WTC11 (cell line): ENCODE results near the gene RBM19. TPM values are rescaled to one million over a fixed set of nuclear protein-coding genes. Genes with fewer than 3 reads are reported as not detected.

Experiments used
- ATAC-seq: fragments of 200-7000 bp; cut with Tn5 transposase; 2 replicates; pipeline ENCODE4 v1.10.0; 2021; ENCODE audit warnings: mild to moderate bottlenecking, moderate library complexity
- CTCF ChIA-PET: fragments of 300-600 bp; sonication (Branson Sonifier 250); formaldehyde crosslinking; loops from one replicate; lab custom pipeline; 2021; ENCODE audit warnings: antibody characterized with exemption; lab: Charles Lee
- POLR2A ChIA-PET: fragments of 350-600 bp; sonication (Branson Sonifier 250); formaldehyde crosslinking; loops from one replicate; lab custom pipeline; 2021; ENCODE audit warnings: antibody characterized with exemption; lab: Charles Lee
- DNase-seq: peaks from one replicate; pipeline ENCODE4 v3.0.0; 2021; ENCODE audit warnings: low spot score
- H3K27ac Mint-ChIP-seq: 2 replicates; pipeline ENCODE4 v1.8.0; 2021; ENCODE audit warnings: mixed read lengths
- H3K27me3 Mint-ChIP-seq: 2 replicates; pipeline ENCODE4 v1.8.0; 2021; ENCODE audit warnings: low read depth, mild to moderate bottlenecking, moderate library complexity, mixed read lengths
- H3K36me3 Mint-ChIP-seq: 2 replicates; pipeline ENCODE4 v1.8.0; 2021; ENCODE audit warnings: mixed read lengths
- H3K4me1 Mint-ChIP-seq: 2 replicates; pipeline ENCODE4 v1.8.0; 2022; ENCODE audit warnings: mixed read lengths
- H3K4me3 Mint-ChIP-seq: 2 replicates; pipeline ENCODE4 v1.8.0; 2021; ENCODE audit warnings: mild to moderate bottlenecking, moderate library complexity, mixed read lengths
- H3K9me3 Mint-ChIP-seq: 2 replicates; pipeline ENCODE4 v1.8.0; 2021; ENCODE audit warnings: mixed read lengths
- CREB1 ChIP-seq: sonication (generic); formaldehyde crosslinking; IDR thresholded peaks from 2 replicates; pipeline ENCODE4 v1.8.0; 2023; ENCODE audit warnings: mild to moderate bottlenecking, missing genetic modification reagents
- CREM ChIP-seq: sonication (generic); formaldehyde crosslinking; IDR thresholded peaks from 2 replicates; pipeline ENCODE4 v1.8.1; 2022; ENCODE audit warnings: mild to moderate bottlenecking, missing genetic modification reagents, moderate library complexity
- ELF4 ChIP-seq: sonication (generic); formaldehyde crosslinking; IDR thresholded peaks from 2 replicates; pipeline ENCODE4 v1.8.1; 2022; ENCODE audit warnings: low read depth, mild to moderate bottlenecking, moderate library complexity, missing genetic modification reagents
- HMGA2 ChIP-seq: fragments of 250-450 bp; sonication (Bioruptor Pico); IDR thresholded peaks from 2 replicates; pipeline ENCODE4 v1.4.0; 2021; ENCODE audit warnings: mild to moderate bottlenecking, moderate library complexity
- JAZF1 ChIP-seq: fragments of 250-450 bp; sonication (Bioruptor Pico); IDR thresholded peaks from 2 replicates; pipeline ENCODE4 v1.9.0; 2021; ENCODE audit warnings: moderate library complexity, mild to moderate bottlenecking, inconsistent platforms
- JUN ChIP-seq: sonication (generic); formaldehyde crosslinking; IDR thresholded peaks from 2 replicates; pipeline ENCODE4 v1.8.0; 2023; ENCODE audit warnings: mild to moderate bottlenecking, missing genetic modification reagents
- NR3C1 ChIP-seq: sonication (generic); formaldehyde crosslinking; conservative IDR thresholded peaks from 2 replicates; pipeline ENCODE4 v1.8.1; 2023; ENCODE audit warnings: low read depth, mild to moderate bottlenecking, missing genetic modification reagents
- OVOL2 ChIP-seq: fragments of 250-450 bp; sonication (Bioruptor Pico); IDR thresholded peaks from 2 replicates; pipeline ENCODE4 v1.9.0; 2021; ENCODE audit warnings: mild to moderate bottlenecking, borderline replicate concordance
- SOX15 ChIP-seq: fragments of 250-450 bp; sonication (Bioruptor Pico); IDR thresholded peaks from 2 replicates; pipeline ENCODE4 v1.9.0; 2021; ENCODE audit warnings: mild to moderate bottlenecking
- TP53 ChIP-seq: sonication (generic); formaldehyde crosslinking; IDR thresholded peaks from 2 replicates; pipeline ENCODE4 v1.8.1; 2023; ENCODE audit warnings: mild to moderate bottlenecking, missing genetic modification reagents
- ZNF232 ChIP-seq: sonication (generic); formaldehyde crosslinking; IDR thresholded peaks from 2 replicates; pipeline ENCODE4 v1.8.0; 2022; ENCODE audit warnings: mild to moderate bottlenecking, missing genetic modification reagents
- ZNF423 ChIP-seq: fragments of 250-450 bp; sonication (Bioruptor Pico); IDR thresholded peaks from 2 replicates; pipeline ENCODE4 v2.1.2; 2022; ENCODE audit warnings: mild to moderate bottlenecking, moderate library complexity
- total RNA-seq: library from RNA; stranded (reverse); gene quantifications from 3 replicates; pipeline ENCODE4 v1.2.3, GENCODE V29; 2021
- TF ChIP-seq, protein P1 (sequence below): sonication (generic); formaldehyde crosslinking; IDR thresholded peaks from 2 replicates; pipeline ENCODE4 v1.8.0; 2022; ENCODE audit warnings: missing genetic modification reagents
- TF ChIP-seq, protein P2 (sequence below): fragments of 250-450 bp; sonication (Bioruptor Pico); IDR thresholded peaks from 2 replicates; pipeline ENCODE4 v1.9.0; 2021; ENCODE audit warnings: mild to moderate bottlenecking
- TF ChIP-seq, protein P3 (sequence below): sonication (generic); formaldehyde crosslinking; IDR thresholded peaks from 2 replicates; pipeline ENCODE4 v1.8.0; 2023; ENCODE audit warnings: missing genetic modification reagents, mild to moderate bottlenecking, borderline replicate concordance
- TF ChIP-seq, protein P4 (sequence below): sonication (generic); formaldehyde crosslinking; IDR thresholded peaks from 2 replicates; pipeline ENCODE4 v1.8.1; 2022; ENCODE audit warnings: mild to moderate bottlenecking, missing genetic modification reagents, moderate library complexity, borderline replicate concordance
- TF ChIP-seq, protein P5 (sequence below): sonication (generic); formaldehyde crosslinking; IDR thresholded peaks from 2 replicates; pipeline ENCODE4 v1.8.1; 2022; ENCODE audit warnings: mild to moderate bottlenecking, moderate library complexity, missing genetic modification reagents
- TF ChIP-seq, protein P6 (sequence below): sonication (generic); formaldehyde crosslinking; IDR thresholded peaks from 2 replicates; pipeline ENCODE4 v1.8.0; 2023; ENCODE audit warnings: missing genetic modification reagents

The RBM19 gene
- total RNA-seq, 1 experiment from 2014 or later: 60.1 TPM

DNA sequence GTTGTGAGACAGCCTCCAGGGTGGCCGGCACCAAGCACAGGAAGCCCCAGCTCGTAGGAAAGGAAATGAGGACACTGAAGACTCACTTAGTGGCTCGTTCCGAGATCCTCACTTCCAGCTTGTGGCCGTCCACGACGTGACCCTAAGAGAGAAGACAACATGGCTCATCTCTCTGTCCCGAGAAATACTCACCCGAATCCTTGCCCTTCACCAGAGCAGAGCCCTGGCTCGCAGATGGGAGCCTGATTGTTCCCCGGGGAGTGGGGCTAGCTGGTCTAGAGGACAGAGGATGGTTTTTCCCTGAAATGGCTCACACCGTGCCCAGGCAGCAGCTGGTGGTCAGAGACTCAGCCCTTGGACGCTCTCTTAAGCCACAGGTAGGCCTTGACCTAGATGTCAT is 47.8 kb downstream of the RBM19 start (continued):
- TF ChIP-seq, protein P1, sequence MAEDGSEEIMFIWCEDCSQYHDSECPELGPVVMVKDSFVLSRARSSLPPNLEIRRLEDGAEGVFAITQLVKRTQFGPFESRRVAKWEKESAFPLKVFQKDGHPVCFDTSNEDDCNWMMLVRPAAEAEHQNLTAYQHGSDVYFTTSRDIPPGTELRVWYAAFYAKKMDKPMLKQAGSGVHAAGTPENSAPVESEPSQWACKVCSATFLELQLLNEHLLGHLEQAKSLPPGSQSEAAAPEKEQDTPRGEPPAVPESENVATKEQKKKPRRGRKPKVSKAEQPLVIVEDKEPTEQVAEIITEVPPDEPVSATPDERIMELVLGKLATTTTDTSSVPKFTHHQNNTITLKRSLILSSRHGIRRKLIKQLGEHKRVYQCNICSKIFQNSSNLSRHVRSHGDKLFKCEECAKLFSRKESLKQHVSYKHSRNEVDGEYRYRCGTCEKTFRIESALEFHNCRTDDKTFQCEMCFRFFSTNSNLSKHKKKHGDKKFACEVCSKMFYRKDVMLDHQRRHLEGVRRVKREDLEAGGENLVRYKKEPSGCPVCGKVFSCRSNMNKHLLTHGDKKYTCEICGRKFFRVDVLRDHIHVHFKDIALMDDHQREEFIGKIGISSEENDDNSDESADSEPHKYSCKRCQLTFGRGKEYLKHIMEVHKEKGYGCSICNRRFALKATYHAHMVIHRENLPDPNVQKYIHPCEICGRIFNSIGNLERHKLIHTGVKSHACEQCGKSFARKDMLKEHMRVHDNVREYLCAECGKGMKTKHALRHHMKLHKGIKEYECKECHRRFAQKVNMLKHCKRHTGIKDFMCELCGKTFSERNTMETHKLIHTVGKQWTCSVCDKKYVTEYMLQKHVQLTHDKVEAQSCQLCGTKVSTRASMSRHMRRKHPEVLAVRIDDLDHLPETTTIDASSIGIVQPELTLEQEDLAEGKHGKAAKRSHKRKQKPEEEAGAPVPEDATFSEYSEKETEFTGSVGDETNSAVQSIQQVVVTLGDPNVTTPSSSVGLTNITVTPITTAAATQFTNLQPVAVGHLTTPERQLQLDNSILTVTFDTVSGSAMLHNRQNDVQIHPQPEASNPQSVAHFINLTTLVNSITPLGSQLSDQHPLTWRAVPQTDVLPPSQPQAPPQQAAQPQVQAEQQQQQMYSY: no peak
- TF ChIP-seq, protein P2, sequence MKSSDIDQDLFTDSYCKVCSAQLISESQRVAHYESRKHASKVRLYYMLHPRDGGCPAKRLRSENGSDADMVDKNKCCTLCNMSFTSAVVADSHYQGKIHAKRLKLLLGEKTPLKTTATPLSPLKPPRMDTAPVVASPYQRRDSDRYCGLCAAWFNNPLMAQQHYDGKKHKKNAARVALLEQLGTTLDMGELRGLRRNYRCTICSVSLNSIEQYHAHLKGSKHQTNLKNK (CRISPR knock-in tag): no peak
- TF ChIP-seq ZNF232: no peak
- TF ChIP-seq HMGA2: no peak
- no peak for TF ChIP-seq OVOL2 (CRISPR knock-in tag)
- TF ChIP-seq JUN (CRISPR knock-in tag): no peak
- TF ChIP-seq JAZF1 (CRISPR knock-in tag): no peak

DNA sequence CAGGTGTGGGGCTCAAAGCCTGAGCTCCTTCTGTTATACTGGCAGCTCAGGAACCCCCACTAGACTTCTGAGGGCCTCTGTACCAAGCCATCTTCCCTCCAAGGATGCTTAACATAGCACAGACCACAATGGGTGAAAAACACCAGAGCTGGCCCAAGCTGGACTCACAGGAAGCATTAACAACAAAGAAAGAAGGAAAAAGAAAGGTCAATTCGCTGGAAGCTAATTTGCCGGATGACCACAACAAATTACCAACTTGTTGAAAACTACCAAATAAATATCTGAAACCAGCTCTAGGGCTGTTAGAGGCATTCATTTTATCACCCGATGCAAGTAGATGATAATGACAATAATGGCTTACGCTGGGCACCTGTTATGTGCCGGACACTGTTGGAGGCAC is 48.7 kb downstream of the RBM19 start:
- ATAC-seq (no peak), DNase-seq (no peak)
- Mint-ChIP-seq H3K4me3 (no peak overlapping the region), H3K4me1 (peaks cover 7% of the 10 kb centered on the region), H3K9me3 (no peaks in the 10 kb centered on the region), H3K27ac (no peak overlapping the region), H3K27me3 (no peaks in the 10 kb centered on the region), H3K36me3 (peaks cover 13% of the 10 kb centered on the region)
- TF ChIP-seq, protein P3, sequence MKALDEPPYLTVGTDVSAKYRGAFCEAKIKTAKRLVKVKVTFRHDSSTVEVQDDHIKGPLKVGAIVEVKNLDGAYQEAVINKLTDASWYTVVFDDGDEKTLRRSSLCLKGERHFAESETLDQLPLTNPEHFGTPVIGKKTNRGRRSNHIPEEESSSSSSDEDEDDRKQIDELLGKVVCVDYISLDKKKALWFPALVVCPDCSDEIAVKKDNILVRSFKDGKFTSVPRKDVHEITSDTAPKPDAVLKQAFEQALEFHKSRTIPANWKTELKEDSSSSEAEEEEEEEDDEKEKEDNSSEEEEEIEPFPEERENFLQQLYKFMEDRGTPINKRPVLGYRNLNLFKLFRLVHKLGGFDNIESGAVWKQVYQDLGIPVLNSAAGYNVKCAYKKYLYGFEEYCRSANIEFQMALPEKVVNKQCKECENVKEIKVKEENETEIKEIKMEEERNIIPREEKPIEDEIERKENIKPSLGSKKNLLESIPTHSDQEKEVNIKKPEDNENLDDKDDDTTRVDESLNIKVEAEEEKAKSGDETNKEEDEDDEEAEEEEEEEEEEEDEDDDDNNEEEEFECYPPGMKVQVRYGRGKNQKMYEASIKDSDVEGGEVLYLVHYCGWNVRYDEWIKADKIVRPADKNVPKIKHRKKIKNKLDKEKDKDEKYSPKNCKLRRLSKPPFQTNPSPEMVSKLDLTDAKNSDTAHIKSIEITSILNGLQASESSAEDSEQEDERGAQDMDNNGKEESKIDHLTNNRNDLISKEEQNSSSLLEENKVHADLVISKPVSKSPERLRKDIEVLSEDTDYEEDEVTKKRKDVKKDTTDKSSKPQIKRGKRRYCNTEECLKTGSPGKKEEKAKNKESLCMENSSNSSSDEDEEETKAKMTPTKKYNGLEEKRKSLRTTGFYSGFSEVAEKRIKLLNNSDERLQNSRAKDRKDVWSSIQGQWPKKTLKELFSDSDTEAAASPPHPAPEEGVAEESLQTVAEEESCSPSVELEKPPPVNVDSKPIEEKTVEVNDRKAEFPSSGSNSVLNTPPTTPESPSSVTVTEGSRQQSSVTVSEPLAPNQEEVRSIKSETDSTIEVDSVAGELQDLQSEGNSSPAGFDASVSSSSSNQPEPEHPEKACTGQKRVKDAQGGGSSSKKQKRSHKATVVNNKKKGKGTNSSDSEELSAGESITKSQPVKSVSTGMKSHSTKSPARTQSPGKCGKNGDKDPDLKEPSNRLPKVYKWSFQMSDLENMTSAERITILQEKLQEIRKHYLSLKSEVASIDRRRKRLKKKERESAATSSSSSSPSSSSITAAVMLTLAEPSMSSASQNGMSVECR (CRISPR knock-in tag): no peak
- TF ChIP-seq, protein P4, sequence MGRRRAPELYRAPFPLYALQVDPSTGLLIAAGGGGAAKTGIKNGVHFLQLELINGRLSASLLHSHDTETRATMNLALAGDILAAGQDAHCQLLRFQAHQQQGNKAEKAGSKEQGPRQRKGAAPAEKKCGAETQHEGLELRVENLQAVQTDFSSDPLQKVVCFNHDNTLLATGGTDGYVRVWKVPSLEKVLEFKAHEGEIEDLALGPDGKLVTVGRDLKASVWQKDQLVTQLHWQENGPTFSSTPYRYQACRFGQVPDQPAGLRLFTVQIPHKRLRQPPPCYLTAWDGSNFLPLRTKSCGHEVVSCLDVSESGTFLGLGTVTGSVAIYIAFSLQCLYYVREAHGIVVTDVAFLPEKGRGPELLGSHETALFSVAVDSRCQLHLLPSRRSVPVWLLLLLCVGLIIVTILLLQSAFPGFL (CRISPR knock-in tag): no peak
- TF ChIP-seq, protein P5, sequence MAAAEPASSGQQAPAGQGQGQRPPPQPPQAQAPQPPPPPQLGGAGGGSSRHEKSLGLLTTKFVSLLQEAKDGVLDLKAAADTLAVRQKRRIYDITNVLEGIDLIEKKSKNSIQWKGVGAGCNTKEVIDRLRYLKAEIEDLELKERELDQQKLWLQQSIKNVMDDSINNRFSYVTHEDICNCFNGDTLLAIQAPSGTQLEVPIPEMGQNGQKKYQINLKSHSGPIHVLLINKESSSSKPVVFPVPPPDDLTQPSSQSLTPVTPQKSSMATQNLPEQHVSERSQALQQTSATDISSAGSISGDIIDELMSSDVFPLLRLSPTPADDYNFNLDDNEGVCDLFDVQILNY (CRISPR knock-in tag): no peak
- no peak for TF ChIP-seq OVOL2 (CRISPR knock-in tag)
- TF ChIP-seq, protein P6, sequence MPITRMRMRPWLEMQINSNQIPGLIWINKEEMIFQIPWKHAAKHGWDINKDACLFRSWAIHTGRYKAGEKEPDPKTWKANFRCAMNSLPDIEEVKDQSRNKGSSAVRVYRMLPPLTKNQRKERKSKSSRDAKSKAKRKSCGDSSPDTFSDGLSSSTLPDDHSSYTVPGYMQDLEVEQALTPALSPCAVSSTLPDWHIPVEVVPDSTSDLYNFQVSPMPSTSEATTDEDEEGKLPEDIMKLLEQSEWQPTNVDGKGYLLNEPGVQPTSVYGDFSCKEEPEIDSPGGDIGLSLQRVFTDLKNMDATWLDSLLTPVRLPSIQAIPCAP (CRISPR knock-in tag): no peak
- no peak for TF ChIP-seq NR3C1
- POLR2A ChIA-PET: no interaction called here
- CTCF ChIA-PET: no interaction called here

DNA sequence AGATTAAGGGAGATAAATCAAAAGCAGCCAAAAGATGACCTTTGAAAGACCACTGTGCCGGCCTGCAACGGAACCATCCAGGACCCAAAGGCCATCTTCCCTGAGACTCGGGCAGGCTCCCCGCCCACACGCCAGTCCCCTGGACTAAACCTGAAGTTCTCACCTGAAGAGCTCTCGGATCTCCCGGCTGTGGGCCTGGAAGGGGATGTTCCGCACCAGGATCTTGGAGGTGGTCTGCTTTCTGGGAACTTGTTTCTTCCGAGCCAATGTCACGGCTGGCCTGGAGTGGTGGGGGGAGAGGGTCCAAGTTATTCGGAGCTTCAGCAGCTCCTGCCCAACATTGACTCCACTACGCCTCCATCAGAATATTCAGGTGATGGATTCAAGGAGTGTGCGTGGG is 51.3 kb downstream of the RBM19 start:
- ChIA-PET CTCF (interaction anchor here (0.7 to 1.4 kb wide), 2 partner anchors 96 to 453 kb away, joined by 3 read pairs; no protein-coding TSS in a partner anchor), POLR2A (no interaction called here)
- no peak overlapping the region for H3K4me3 Mint-ChIP-seq
- ATAC-seq (no peak), DNase-seq (no peak)
- no peak overlapping the region for H3K27ac Mint-ChIP-seq
- H3K27me3 Mint-ChIP-seq: no peaks in the 10 kb centered on the region
- H3K9me3 Mint-ChIP-seq: no peaks in the 10 kb centered on the region
- H3K4me1 Mint-ChIP-seq: peaks cover 7% of the 10 kb centered on the region
- H3K36me3 Mint-ChIP-seq: peaks cover 16% of the 10 kb centered on the region
- TF ChIP-seq, protein P1: no peak
- TF ChIP-seq TP53 (no peak), ZNF423 (CRISPR knock-in tag) (no peak), CREB1 (CRISPR knock-in tag) (no peak), SOX15 (CRISPR knock-in tag) (no peak), CREM (CRISPR knock-in tag) (no peak), ELF4 (CRISPR knock-in tag) (no peak)
